GM23248 (cell line): Measurements from ENCODE around the gene C4BPA. TPM values are rescaled to one million over a fixed set of nuclear protein-coding genes. Genes with fewer than 3 reads are reported as not detected.

ENCODE experiments used
- DNase-seq: peaks from one replicate; pipeline ENCODE4 v3.0.0-alpha.2; 2015
- H2AFZ ChIP-seq: fragments of 200-600 bp; sonication (generic); 2 replicates; pipeline ENCODE4 v1.6.1; 2016; ENCODE audit warnings: antibody characterized with exemption
- H3F3A ChIP-seq: fragments of 200-600 bp; sonication (generic); 2 replicates; pipeline ENCODE4 v1.6.1; 2016; ENCODE audit warnings: mild to moderate bottlenecking, antibody characterized with exemption, mixed run types; ENCODE audit not compliant: insufficient read depth
- H3K27ac ChIP-seq: fragments of 200-600 bp; sonication (generic); 2 replicates; pipeline ENCODE4 v1.5.1; 2016; ENCODE audit warnings: mild to moderate bottlenecking
- H3K27me3 ChIP-seq: fragments of 200-600 bp; sonication (generic); replicated peaks from 2 replicates; pipeline ENCODE4 v1.6.1; 2016; ENCODE audit warnings: mild to moderate bottlenecking; ENCODE audit not compliant: insufficient read depth
- H3K36me3 ChIP-seq: fragments of 200-600 bp; sonication (generic); 2 replicates; pipeline ENCODE4 v1.6.1; 2016; ENCODE audit warnings: low read depth, mild to moderate bottlenecking
- H3K4me1 ChIP-seq: fragments of 200-600 bp; sonication (generic); 2 replicates; pipeline ENCODE4 v1.6.1; 2016; ENCODE audit warnings: mild to moderate bottlenecking; ENCODE audit not compliant: insufficient read depth
- H3K4me2 ChIP-seq: fragments of 200-600 bp; sonication (generic); one replicate; pipeline ENCODE4 v1.6.1; 2016; ENCODE audit warnings: mild to moderate bottlenecking; ENCODE audit not compliant: unreplicated experiment
- H3K4me3 ChIP-seq: fragments of 200-600 bp; sonication (generic); 2 replicates; pipeline ENCODE4 v1.5.1; 2016; ENCODE audit warnings: mild to moderate bottlenecking
- H3K79me2 ChIP-seq: fragments of 200-600 bp; sonication (generic); 2 replicates; pipeline ENCODE4 v1.6.1; 2016; ENCODE audit warnings: mild to moderate bottlenecking; ENCODE audit not compliant: insufficient read depth
- H3K9ac ChIP-seq: fragments of 200-600 bp; sonication (generic); 2 replicates; pipeline ENCODE4 v1.6.1; 2016; ENCODE audit warnings: mild to moderate bottlenecking
- H3K9me2 ChIP-seq: fragments of 200-600 bp; sonication (generic); 2 replicates; pipeline ENCODE4 v1.6.1; 2016; ENCODE audit warnings: mixed run types, mild to moderate bottlenecking, moderate library complexity; ENCODE audit not compliant: insufficient read depth
- H3K9me3 ChIP-seq: fragments of 200-600 bp; sonication (generic); one replicate; pipeline ENCODE4 v1.6.1; 2017; ENCODE audit warnings: low read depth
- H4K20me1 ChIP-seq: fragments of 200-600 bp; sonication (generic); 2 replicates; pipeline ENCODE4 v1.6.0; 2016; ENCODE audit not compliant: insufficient read depth
- EZH2 ChIP-seq: fragments of 200-600 bp; sonication (generic); IDR thresholded peaks from 2 replicates; pipeline ENCODE4 v1.6.1; 2018; ENCODE audit warnings: antibody characterized with exemption, mild to moderate bottlenecking; ENCODE audit not compliant: insufficient read depth, poor library complexity, severe bottlenecking
- EZH2phosphoT487 ChIP-seq: fragments of 200-600 bp; sonication (generic); IDR thresholded peaks from 2 replicates; pipeline ENCODE4 v1.6.1; 2018; ENCODE audit warnings: antibody characterized with exemption, moderate library complexity, mild to moderate bottlenecking, low read depth; ENCODE audit not compliant: insufficient read depth
- WGBS, 2 experiments: methylation state at CpG; one replicate each; pipeline ENCODE4 v1.1.6; 2015 to 2017; ENCODE audit warnings: low lambda C conversion rate in 2 of 2, low coverage in 1 of 2; ENCODE audit errors: missing lambda C conversion rate in 2 of 2; 5-methylcytosine and 5-hydroxymethylcytosine counted together
- in situ Hi-C: fragments of 300-500 bp; cut with MboI; formaldehyde crosslinking; loops from 2 replicates; pipeline ENCODE4 v1.15.0; 2020
- polyA plus RNA-seq: library from polyadenylated mRNA; unstranded; fragments of >200 nt; fragmentation: Nextera tagmentation; extraction: Ambion mirVana; gene quantifications from 2 replicates; pipeline ENCODE4 v1.2.1, GENCODE V29; 2016
- total RNA-seq: library from RNA; depleted of rRNA; stranded (reverse); fragments of >200 nt; shearing (Covaris generic); gene quantifications from 2 replicates; pipeline ENCODE4 v1.2.3, GENCODE V29; 2014

C4BPA gene
- total and polyA plus RNA-seq, 2 experiments from 2014 or later = not detected

- no peaks in the 10 kb centered on the region for H3K36me3 ChIP-seq
- no peak for TF ChIP-seq EZH2
- no peak for TF ChIP-seq EZH2phosphoT487
- no peak for DNase-seq
- no peak overlapping the region for H3K27ac ChIP-seq
- H3F3A ChIP-seq = no peaks in the 10 kb centered on the region
- H3K79me2 ChIP-seq = no peaks in the 10 kb centered on the region
- no peak overlapping the region for H2AFZ ChIP-seq
- WGBS, 2 experiments = 75 to 77% methylated on average over 11 of the region's 11 CpGs
- no peaks in the 10 kb centered on the region for H3K9me3 ChIP-seq
- H3K4me2 ChIP-seq = no peak overlapping the region
- H3K27me3 ChIP-seq = peaks cover 12% of the 10 kb centered on the region; the same call in 1 of the 2 replicates
- H3K4me1 ChIP-seq = no peaks in the 10 kb centered on the region
- no peaks in the 10 kb centered on the region for H3K9me2 ChIP-seq
- no peak overlapping the region for H3K4me3 ChIP-seq
- H3K9ac ChIP-seq = no peak overlapping the region
- no peaks in the 10 kb centered on the region for H4K20me1 ChIP-seq
- in situ Hi-C loops = no loop called here
Measured at GRCh38 chr1:207078578-207079132, 25.4 kb upstream of the C4BPA start.

GRCh38 chr1:207079706-207080241 is 24.3 kb upstream of the C4BPA start:
- in situ Hi-C loops = no loop called here
- Histone ChIP-seq H2AFZ (no peak overlapping the region), H3K9me2 (no peaks in the 10 kb centered on the region), H3K79me2 (no peaks in the 10 kb centered on the region), H3K9ac (no peak overlapping the region), H3K4me2 (no peak overlapping the region), H3K36me3 (no peaks in the 10 kb centered on the region), H3K9me3 (no peaks in the 10 kb centered on the region), H3K4me3 (no peak overlapping the region), H3K4me1 (0 out of 2 replicates have a peak, but pooled peaks cover 3% of the 10 kb centered on the region), H3F3A (no peaks in the 10 kb centered on the region), H3K27me3 (peaks cover 12% of the 10 kb centered on the region; the same call in 1 of the 2 replicates), H4K20me1 (no peaks in the 10 kb centered on the region), H3K27ac (no peak overlapping the region)
- DNase-seq = no peak
- no peak for TF ChIP-seq EZH2
- no peak for TF ChIP-seq EZH2phosphoT487
- 74 to 77% methylated on average over 6 of the region's 6 CpGs for WGBS, 2 experiments

- in situ Hi-C loops = no loop called here
- Histone ChIP-seq H3K9ac (no peak overlapping the region), H3F3A (no peaks in the 10 kb centered on the region), H3K9me3 (no peaks in the 10 kb centered on the region), H3K4me2 (no peak overlapping the region), H2AFZ (no peak overlapping the region), H3K4me3 (no peak overlapping the region), H3K36me3 (no peaks in the 10 kb centered on the region), H4K20me1 (no peaks in the 10 kb centered on the region), H3K27me3 (peaks cover 12% of the 10 kb centered on the region; the same call in 1 of the 2 replicates), H3K9me2 (no peaks in the 10 kb centered on the region), H3K27ac (no peak overlapping the region), H3K4me1 (0 out of 2 replicates have a peak, but pooled peaks cover 3% of the 10 kb centered on the region), H3K79me2 (no peaks in the 10 kb centered on the region)
- TF ChIP-seq EZH2phosphoT487 (no peak), EZH2 (no peak)
- WGBS, 2 experiments = 41 to 42% methylated on average over 2 of the region's 2 CpGs
- DNase-seq = no peak
Measured at GRCh38 chr1:207081088-207081487, 22.9 kb upstream of the C4BPA start.

- DNase-seq = no peak
- Histone ChIP-seq H3K9ac (no peak overlapping the region), H3K79me2 (no peaks in the 10 kb centered on the region), H3K27me3 (peaks cover 18% of the 10 kb centered on the region), H3K4me1 (0 out of 2 replicates have a peak, but pooled peaks cover 3% of the 10 kb centered on the region), H3K9me2 (no peaks in the 10 kb centered on the region), H3F3A (no peaks in the 10 kb centered on the region), H4K20me1 (no peaks in the 10 kb centered on the region), H3K4me2 (no peak overlapping the region), H3K4me3 (no peak overlapping the region), H3K36me3 (no peaks in the 10 kb centered on the region), H2AFZ (no peak overlapping the region), H3K27ac (no peak overlapping the region), H3K9me3 (no peaks in the 10 kb centered on the region)
- in situ Hi-C loops = no loop called here
- 58 to 77% methylated on average over 2 of the region's 2 CpGs for WGBS, 2 experiments
- no peak for TF ChIP-seq EZH2phosphoT487
Measured at GRCh38 chr1:207081806-207082205, 22.2 kb upstream of the C4BPA start.
